HG02763 (cell line): ENCODE measurements around the gene NAB1.
A peak's percentile ranks its signal among the peaks of the same experiment; 100 is the strongest.
"Not testable (repeated sequence)": the region's sequence is repeated elsewhere in the genome, so short reads cannot be mapped to it uniquely, and the experiment has no call there.

Experiments used
- ATAC-seq: cut with Tn5 transposase; IDR thresholded peaks from one replicate; pipeline ENCODE4 v1.9.1; 2021; ENCODE audit warnings: mild to moderate bottlenecking, moderate library complexity; ENCODE audit not compliant: unreplicated experiment

The NAB1 gene, protein sequence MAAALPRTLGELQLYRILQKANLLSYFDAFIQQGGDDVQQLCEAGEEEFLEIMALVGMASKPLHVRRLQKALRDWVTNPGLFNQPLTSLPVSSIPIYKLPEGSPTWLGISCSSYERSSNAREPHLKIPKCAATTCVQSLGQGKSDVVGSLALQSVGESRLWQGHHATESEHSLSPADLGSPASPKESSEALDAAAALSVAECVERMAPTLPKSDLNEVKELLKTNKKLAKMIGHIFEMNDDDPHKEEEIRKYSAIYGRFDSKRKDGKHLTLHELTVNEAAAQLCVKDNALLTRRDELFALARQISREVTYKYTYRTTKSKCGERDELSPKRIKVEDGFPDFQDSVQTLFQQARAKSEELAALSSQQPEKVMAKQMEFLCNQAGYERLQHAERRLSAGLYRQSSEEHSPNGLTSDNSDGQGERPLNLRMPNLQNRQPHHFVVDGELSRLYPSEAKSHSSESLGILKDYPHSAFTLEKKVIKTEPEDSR

DNA sequence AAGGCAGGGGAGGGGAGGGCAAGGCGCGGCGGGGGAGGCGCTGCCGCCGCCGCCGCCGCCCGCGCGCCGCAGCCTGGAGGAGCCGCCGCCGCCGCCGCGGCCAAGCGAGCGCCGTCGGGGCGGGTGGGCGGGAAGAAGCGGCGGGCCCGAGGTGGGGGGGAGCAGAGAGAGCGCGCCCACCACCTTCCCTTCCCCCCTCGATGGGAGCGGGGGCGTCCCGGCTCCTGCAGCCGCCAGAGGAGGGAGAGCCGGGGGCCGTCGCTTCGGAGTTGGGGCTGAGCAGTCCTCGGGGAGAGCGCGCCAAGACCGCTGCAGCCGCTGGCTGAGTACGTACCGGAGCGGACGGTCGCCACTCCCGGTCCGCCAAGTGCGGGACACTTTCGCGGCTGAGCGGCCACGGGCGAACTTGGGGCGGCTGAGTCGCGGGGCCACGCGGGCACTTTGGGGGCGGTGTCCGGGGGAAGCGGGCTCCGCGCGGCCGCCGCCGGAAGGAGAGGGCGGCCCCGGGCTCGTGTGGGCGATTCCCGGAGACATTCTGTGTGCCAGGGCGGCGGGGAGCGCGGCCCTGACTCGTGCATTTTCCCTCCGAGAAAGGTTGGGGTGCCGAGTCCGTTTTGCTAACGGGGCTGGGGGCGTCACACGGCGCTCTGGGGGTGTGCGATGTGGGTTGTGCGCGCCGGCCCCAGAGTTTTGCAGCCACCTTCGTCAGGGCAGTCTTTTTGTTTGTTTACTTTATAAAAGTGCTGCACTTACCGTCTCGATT lies at the start of gene NAB1:
Gene NAB1, plus strand, starts transcription at position 49 of the 763 bp plus-strand sequence. CDS start 10,094 bp downstream, outside the sequence.
- peak; percentile 41 for ATAC-seq

DNA sequence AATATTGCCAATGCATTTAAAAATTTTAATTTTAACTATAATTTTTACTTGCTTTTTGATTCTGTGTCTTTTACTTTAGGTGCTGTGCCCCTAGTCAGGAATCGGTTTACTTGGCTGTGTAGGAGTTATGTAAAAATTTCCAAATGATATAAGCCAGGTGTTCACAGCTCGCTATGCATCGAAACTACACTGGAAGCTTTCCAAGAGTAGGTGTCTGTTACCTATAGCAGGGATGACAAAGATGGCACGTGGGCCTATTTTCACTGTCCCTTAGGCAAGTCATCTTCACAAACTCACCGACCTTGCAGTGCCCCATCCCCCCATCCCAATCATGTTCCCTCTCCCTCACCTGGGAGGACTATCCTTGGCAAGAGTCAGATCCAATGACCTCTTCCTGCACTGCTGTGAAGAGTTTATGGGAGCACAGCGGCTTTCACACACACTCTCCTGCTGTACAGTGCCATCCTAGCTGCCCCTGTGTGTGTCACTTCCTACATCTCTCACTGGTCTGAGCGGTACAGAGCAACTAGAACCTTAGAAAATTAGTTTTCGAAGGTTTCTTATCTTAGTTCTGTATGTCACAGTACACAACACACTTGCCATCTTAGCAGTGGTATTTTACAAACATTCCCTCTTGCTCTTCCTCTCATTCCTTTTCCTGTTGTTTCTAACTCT lies 49.2 kb upstream of the NAB1 start:
- no peak for ATAC-seq

DNA sequence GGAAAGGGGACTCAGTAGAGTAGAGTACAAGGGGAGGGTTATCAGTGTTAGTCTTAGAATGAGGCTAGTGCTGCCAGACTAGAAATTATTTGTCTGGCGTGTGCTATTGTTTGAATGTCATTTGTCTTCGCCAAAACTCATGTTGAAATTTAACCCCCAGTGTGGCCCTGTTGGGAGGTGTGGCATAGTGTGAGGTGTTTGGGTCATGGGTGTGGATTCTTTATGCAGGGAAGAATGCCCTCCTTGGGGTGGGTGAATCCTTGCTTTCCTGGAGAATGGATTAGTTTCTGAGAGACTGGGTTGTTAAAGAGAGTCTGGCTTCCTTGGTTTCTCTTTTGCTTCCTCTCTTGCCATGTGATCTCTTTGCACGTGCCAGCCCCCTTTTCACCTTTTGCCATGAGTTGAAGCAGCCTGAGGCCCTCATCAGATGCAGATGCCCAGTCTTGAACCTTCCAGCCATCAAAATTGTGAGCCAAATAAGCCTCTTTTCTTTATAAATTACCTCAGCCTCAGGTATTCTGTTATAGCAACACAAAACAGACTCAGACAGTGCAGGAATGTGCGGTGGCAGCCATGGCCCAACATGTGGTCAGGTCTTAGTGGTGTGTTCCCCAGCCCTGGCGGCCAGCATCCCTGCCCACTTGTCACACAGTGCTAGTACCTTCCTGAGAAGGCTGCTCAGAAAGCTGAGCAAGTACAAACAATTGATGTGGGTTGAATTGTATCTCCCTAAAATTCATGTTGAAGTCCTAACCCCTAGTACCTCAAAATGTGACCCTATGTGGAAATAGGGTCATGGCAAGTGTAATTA lies 48.4 kb upstream of the NAB1 start:
- no peak for ATAC-seq

DNA sequence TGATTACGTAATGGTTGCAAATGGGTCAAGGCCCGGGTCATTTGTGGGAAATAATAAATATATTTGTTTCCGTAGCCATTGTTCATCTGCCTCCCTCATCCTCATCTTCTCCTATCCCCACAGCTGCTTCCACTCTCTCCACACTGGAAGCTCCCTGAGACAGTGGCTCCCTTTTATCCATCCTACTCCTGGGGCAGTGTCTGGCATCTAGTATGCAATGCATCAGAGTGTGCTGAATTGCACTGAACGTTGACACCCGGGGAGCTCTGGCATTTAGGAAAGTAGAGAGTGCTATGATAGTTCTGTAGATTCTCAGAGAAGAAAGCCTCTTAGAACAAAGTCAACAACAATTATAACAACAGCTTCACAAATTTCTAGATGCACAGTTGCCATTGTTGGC lies 45.5 kb upstream of the NAB1 start:
- no peak for ATAC-seq

DNA sequence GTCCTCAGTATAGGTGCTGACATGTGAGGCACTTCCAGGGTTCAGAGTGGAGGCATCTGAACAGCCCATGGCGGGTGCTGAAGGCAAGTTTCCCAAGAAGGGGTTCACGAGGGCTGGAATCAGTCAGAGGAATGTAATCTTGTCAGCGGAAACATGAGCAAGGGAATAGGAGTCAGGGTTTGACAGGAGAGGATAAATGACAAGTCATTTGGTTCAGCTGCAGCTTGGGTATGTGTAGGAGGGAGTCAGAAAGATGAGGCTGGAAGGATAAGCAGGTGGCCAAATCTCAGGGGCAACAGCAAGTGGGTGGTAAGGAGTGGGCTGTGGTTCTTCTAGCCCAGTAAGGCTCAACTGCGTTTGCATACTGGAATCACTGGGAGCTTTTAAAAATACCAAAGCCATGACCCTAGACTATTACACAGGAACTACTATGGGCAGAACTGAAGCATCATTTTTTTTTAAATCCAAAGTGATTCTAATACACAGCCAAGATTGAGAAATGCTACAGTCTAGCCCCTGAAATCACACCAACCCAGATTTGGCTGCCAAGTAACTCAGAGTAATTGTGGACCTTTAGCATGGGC lies 41.8 kb upstream of the NAB1 start:
- ATAC-seq, result no peak

DNA sequence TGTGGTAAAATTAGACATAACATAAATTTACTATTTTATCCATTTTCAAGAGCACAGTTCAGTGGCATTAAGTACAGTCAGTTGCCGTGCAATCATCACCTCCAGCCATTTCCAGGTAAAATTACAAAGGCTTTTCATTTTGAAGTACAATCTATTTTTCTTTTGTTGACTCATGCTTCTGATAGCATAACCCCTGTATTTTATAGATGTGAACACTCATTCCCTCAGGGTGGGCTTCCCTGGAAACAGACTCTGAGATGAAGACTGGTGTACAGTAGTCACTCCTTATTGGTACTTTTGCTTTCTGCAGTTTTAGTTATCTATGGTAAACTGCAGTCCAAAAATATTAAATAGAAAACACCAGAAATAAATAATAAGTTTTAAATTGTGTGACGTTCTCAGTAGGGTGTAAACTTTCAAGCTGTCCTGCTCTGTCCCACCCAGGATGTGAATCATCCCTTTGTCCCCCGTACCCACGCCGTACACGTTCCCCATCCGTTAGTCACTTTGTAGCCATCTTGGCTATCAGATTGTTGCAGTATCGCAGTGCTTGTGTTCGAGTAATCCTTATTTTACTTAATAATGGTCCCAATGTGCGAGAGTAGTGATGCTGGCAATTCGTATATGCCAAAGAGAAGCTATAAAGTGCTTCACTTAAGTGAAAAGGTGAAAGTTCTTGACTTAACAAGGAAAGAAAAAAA lies 41.1 kb upstream of the NAB1 start:
- no peak for ATAC-seq

DNA sequence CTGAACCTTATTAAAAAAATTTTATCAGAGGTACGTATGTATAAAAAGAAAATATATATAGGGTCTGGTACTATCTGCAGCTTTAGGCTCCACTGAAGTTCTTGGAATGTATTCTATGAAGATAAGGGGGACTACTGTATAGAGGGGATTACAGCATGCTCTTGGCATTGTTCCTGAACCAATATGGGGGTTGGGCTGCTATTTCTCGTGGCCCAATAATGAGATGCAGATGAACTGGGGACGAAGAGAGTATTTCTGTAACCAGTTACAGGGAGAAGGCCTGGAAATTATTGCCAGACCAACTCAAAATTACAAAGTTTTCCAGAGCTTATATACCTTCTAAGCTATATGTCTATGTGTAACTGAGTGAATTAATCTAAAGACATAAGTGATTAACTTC lies 40.0 kb upstream of the NAB1 start:
- not testable (repeated sequence) for ATAC-seq

DNA sequence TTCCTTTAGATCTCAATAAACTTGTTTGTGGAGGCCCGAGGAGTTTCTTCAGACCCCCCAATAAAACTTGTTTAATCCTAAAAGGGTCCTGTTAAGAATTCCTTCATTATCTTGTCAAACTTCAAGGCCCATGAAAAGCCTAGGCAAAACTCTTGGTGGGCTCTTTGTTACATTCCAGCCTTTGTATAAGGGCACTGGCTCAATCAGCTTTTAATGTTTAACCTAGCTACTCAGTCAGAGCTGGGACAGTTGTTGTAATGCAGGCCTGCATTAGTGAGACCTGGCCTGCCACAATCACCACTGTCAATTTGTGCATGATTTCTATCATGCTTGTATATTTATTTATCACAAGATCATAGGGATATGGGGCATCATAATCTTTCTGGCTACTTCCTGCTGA lies 39.5 kb upstream of the NAB1 start:
- not testable (repeated sequence) for ATAC-seq

DNA sequence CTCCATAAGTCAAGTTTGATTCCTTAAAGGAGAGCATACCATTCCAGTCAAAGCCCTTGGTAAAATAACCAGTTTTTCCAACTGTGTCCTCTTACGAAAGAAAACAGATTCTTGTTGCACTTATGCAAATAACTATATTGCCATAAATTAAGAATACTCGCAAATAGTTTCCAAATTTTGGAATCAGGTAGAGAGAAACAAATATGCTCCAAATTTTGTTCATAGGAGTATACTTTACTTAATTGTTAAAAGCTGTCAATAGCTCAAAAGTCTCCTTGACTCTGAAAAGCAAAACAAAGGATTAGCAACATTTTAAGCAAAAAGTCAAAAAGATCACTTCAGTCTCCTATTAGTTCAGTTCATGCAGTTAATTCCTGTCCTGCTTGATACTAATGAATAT lies 38.4 kb upstream of the NAB1 start:
- not testable (repeated sequence) for ATAC-seq

DNA sequence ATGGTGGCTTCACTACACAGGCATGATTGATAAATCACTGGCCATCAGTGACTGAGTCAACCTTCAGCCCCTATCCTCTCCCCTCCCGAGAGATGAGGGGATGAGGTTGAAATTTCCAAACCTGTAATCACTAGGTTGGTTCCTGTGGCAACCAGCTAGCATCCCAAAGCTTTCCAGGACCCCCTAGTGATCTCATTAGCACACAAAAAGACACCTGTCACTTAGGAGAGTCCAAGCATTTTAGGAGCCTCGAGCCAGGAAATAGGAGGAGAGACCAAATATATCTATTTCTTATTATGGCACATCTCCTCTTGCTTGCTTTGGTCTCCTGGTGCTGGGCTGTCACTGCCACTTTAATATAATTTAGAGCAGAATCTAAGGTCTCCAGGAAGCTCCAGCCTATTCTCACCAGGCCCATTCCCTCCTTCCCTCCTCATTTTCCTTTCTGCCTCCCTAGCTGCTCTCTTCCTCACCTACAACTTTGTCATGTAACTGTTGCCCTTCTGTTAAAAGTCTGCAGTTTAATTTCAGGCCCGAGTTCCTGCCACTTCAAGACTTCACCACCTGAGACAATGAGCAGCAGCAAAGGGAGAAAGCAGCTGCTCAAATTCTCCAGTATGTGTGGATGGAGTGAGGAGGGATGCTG lies 33.2 kb upstream of the NAB1 start:
- no peak for ATAC-seq

DNA sequence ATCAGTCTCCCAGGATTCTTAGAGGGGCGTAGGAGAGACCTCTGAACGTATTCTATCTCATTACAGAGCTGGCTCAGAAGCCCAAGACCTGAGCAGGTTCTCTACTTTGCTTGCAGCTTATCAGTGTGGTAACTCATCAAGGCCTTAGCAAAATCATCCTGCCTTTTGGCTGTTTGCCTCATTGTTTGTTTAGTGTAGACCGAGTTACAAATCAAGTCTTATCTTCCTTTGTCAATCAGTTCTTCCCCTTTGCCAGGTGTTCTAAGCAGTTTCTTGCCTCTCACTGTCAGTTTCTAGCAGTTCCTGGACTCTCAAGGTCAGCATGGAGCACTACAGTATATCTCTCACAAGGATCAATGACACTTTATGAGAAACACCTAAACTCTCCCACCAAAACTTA lies 30.9 kb upstream of the NAB1 start:
- ATAC-seq, result no peak

DNA sequence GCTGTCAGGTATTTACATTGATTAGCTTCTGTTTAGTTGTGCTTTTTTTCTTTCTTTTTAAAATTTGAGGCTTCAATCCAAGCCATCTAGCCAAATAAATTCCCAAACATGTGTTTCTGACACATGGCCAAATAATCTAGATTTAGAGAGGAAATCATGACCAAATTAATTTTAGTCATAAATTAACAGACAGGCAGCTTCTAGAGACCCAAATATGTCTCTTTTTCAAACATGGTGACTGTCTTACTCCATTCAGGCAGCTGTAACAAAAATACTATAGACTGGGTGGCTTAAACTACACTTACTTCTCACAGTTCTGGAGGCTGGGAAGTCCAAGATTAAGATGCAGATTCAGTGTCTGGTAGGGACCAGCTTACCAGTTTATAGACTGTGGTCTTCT lies 23.2 kb upstream of the NAB1 start:
- no peak for ATAC-seq

DNA sequence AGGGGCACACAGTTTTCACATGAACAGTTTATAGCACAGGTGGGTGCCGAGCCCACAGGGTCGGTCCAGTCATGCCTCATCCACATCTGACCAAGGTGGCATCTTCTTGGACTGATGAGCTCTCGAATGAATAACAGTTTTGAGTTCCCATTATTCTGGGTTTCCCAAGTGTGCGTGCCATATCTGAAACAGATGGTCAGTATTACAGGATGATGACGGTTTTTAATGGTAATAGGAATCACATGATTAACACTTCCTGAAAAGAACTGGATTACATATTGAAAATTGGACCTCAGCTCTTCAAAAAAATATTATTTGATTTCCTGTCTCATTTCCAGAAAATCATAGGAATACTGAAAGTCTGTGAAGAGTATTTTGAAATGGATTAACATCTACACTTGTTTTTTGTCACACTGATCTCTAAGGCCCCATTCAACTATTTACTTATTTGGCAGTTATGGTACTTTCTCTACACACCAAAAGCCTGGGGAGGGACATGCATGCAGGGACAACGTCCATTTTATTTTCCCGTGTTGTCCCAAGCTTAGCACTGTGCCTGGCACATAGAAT lies 22.2 kb upstream of the NAB1 start:
- ATAC-seq, result no peak

DNA sequence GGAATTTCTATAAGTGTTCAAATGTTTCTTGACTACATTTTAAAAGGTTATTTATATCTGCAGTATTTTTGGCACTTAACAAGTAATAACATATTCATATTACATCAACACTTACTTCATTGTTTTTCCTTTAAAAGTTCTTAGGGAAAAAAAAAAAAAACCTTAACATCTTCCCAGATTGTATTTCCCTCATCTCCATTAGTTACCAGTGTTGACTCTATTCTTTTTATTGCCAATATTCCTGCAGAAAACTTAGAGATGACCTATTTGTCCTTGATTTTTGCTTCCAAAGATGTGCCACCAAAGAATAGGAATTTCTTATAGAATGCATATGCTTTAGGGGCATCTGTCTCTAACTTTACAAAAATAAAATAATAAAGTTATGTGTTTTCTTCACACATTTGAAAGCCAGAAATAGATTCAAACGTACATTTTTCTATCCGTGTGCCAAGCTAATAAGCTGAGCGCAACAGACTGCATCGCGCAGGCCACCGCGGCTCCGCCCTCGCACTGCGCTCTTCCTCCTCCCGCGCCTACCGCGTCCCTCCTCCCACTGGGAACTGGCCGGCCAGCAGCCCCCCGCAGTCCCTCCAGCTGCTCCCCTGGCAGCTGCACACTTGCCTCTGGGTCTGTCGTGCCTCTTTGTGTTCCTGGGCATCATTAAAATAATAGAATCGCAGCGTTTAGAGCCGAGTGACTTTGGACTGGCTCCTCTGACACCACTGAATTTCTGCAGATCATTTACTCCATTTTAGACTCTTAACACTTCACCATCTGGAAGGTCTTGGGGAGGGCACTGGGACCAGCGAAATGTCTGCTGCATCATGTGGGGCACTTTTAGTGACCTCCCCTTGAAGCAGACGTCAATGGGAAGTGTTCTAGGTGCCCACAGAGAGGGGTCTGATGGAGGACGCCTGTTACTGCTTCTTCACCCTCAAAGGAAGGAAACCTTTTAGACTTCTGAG lies 21.2 kb upstream of the NAB1 start:
- ATAC-seq, result no peak

DNA sequence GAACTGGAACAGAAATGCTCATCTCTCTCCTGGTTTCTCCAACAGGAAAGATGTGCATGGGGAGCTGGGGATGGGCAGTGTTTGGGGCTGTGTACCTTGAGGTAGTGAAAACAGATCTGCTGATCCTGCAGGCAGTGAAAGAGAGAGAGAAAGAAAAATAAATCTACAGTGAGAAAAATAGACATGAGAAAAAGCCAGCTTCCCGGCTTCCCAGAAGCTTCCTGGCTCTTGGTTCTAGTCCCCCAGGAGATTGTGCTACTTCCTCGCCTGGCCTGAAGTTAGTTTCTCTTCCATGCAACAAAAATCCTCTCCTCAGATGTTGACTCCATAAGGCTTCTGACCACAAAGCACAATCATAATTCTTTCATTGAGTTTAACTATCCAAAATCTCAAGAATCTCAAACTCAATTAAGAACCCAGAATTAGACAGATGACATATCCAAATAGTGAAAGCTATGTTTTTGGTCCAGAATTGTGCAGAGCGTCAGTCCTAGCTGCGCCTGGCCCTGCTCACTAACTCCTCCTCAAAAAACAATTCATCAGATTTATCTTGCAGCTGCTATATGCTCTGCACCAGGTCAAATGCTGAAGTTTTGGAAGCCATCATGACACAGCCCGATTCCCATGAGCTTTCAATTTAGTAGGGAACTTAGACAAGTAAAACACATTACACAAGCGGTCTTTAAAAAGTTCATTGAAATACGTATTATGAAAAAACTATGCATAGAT lies 20.1 kb upstream of the NAB1 start:
- no peak for ATAC-seq

DNA sequence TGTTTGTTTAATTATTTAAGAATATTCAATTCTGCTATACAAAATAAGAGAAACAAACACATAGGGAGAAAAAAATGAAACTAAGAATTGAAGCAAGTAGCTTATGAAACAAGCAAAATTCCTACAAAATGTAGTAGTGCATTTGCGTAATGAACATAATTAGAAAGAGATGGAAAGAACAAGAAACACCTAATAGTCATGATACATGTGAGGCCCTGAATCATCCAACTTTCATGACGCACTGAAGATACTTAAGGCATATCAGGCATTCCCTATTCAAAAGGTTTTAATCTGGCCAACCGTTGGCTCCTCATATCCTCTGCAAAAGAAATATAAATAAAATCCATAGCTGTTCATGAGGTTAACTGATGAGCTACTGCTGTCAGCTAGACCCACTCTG lies 14.5 kb upstream of the NAB1 start:
- ATAC-seq, result no peak

DNA sequence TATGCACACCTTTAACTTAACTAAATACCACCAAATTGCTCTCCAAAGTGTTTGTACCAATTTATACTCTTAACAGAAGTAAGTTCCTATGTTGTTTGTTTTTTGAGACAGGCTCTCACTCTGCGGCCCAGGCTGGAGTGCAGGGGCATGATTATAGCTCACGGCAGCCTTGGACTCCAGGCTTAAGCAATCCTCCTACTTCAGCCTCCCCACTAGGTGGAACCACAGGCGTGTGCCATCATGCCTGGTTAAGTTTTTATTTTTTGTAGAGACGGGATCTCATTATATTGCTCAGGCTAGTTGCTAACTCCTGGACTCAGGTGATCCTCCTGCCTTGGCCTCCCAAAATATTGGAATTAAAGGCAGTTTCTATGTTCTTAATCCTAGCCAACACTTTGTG lies 13.1 kb upstream of the NAB1 start:
- ATAC-seq, result no peak
